ENCODE results near the gene CDC5L.

Gene CDC5L

DNA sequence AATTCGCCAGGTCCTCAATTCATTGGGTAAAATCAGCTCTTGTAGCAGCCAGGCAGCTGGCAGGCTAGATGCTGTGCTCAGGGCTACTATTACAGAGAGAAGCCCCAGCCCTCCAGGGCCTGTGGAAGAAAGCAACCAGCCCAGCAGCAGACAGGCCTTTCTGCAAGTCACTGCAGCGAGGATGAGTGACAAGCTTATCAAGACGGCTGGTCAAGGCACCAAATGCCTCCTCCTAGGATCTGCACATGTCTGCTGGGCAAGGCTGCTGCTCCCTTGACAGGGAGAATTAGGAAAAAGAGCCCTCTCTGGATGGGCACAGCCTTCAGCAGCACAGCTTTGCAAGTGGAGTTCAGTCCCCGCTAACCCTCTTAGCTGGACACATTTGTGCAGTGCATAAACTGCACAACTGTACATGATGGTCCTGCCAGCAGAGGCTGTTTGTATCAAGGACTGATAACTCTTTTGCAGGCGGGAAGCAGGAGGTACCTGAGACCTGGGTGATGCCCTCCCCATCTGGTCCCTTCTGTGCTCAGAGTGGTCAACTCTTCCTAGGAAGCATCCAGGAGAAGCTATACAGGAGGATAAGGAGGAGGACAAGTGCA, 89.9 kb downstream of the CDC5L start:
- DNase-seq: no peak

DNA sequence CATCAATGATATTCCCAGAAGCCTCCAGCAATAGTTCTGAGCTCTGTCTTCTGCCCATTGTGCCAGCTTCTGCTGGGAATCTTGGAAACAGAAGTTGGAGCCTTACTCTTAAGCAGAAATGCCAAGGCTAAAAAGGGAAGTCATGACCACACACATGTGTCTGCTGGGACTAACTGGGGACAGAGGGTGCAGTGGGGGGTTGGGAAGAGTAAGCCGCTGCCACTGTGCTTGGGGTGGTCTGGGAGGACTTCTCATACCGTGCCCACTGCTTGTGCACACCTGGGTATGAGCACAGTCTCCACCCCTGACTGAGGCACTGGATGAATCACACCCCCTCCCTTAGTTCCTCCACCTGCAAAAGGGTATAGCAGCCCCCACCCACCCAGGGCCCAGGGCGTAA, 90.7 kb downstream of the CDC5L start:
- DNase-seq: no peak

DNA sequence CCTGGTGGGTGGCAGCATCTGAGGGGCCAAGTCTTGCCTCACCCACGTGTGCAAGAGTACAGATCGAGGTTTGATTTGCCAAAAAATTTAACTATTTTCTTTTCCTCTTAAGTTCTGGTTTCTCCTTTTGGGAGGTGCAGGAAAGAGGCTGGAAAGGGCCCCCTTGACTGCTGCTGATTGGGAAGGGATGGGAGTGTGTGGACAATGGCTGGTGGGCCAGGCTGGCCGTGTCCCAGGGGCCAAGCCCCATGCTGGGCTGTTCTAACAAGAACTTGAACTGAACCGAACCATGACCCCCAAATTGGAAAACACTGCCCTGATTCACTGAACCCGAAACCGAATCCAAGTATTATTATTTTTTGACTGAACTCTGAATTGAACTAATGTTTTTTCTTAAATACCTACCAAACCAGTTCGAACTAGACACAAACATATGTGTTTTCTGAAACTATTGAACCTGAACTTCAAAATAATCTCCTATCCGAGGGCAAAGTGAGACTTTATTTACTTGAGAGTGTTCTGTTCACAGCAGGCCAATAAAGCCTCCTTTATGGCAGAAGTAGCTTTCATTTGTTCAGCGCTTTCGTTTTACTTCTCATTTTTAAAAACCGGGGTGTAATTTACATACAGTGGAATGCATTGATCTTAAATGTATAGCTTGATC, 91.2 kb downstream of the CDC5L start:
- no peak for DNase-seq

DNA sequence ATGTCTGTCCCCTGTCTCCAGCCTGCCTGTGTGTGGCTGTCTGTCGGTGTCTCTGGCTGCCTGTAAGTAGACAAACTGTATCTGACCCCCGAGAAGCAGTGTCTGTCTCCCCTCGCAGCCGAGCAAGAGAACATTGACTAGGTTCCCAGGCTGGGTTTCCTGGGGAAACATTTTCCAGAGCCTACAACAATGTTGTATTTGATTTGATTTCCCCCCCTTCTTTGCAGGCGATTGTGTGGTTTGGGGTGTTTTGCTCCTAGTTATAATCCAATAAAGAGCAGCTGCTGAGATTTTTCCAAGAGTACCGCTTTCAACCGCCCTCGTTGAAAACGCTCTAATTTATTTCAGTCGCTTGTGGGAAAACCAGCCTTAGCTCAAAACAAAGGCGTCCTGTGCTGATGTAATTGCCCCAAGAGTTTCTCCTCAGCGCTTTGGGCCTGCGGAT, 92.6 kb downstream of the CDC5L start:
- DNase-seq: no peak

DNA sequence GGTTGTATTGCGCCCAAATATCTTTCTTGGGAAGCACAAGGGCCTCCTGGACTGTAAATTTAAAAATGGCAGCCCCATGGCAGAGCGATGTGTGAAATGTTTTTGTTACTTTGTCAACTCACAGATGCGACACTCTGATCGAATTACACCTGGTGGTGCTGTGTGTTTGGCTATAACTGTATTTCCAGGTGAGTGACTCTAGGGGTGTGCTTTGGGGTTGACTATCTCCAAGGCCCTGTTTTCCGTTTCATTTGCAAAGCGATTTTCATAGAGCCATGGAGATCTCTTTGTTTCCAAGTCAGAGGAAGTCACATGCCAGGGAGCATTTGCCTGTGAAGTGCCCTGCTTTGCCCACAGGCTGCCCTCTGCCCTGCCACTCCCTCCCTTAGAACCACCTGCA, 93.5 kb downstream of the CDC5L start:
- DNase-seq: no peak

DNA sequence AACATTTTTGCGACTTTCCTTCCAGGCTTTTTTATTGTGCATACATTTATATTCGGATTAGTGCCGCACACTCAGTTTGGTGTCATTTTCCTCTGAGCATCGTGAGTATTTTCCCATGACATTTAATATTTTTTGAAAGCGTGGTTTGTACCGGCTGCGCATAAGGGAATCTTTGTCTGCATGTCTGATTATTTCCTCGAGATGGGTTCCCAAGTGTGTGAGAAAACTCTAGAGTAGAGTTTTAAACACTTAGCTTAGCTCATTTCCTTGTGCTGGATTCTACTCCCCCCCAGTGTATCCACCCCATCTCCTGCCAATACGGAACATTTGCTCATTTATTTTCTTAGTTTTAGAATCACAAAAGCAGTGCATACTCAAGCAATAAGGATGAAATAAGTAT, 94.3 kb downstream of the CDC5L start:
- no peak for DNase-seq

DNA sequence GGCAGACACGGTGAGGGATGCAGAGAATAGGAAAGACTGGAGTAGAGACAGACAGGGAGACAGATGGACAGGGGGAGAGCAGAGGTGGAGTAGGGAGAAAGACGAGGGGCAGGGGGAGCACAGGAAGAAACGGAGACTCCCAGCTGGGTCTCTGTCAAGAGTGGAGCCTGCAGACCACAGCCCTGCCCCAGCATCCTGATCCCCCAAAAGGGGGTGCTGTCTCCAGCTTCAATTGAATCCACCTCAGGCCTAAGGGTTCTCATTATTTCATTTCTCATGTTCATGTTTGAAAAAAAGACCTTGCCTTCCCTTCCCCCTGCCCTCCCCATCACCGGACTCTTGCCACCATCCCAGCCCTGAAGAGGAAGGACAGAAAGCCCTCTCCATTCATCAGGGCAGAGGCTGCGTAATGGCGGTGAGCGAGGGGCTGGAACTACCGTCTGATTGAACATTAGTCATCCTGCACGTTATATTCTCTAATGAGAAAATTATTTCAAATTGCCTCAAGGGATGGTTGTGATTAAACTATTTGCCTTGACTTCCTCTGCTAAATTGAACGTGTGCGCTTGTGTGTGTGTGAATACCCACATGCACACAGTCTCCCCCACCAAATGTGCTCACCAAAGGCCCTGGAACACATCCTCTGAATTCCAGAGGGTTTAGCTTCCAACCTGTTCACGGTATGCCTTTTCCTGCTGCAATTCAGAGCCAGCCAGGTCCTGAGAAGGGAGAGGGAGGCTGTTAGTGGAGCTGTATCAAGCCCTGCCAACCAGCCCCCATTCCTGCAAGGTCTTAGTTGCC, 98.3 kb downstream of the CDC5L start:
- DNase-seq: no peak

DNA sequence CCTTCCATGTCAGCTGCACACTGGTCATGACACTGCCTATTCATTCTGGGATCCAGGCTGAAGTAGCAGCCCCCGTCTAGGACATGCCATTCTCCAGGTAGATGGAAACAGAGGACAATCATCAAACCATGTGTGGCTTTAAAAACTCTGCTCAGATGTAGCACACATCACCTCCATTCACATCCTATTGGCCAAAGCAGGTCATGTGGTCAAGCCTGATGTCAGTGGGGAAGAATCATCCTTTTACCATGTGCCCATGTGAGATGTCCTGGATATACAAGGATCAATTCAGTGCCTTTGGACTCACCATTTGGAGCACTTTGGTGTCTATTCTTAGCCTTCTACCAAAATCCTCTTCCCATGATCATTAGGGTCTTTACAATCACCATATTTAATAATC, 99.5 kb downstream of the CDC5L start:
- no peak for DNase-seq

DNA sequence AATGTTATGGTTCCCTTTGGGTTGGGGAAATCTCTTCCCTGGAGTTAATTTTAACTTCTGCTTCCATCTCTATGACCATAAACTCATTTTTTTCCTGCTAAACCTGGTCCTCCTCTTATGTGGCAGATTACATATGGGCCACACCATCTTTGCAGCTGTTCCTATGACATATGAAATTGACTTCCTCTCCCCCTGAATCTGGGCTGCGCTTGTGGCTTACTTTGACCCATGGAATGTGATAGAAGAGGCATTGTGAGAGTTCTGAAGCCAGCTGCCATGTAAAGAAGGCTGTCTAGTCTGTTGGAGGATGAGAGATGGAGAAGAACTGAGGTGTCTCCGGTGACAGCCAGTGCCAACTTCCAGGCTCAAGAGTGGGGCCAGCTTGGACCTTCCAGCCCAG, 100.1 kb downstream of the CDC5L start:
- no peak for DNase-seq

DNA sequence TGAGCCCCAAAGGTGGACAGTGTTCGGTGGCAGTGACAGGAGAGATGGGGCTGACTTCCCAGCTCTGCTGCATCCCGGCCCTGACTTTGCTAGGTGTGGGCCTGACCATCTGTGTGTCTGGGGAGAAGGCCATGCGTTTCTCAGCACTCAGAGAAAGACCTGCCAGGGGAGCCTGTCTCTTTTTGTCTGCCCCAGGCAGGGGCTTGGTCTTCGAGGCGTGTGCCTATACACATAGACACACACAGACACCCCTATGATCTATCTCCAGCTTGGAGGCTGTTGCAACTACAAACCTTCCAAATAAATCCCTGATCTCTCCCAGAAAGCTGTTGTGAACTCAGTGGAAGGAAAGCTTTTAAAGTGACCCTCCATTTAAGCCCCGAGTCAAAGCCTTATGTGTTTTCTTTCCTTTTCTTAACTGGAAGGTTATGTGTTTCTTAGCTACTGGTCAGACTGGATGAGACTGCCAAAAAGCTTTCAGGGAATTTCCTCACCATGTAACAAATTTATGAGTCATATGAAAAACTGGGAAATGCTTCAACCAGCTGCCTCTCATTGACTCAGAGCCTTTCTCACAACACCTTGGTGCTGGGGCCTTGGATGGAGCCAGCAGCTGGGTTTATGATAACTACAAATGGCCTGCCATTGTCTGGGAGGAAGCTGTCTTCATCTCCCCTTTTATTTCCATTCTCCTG, 102.6 kb downstream of the CDC5L start:
- no peak for DNase-seq

DNA sequence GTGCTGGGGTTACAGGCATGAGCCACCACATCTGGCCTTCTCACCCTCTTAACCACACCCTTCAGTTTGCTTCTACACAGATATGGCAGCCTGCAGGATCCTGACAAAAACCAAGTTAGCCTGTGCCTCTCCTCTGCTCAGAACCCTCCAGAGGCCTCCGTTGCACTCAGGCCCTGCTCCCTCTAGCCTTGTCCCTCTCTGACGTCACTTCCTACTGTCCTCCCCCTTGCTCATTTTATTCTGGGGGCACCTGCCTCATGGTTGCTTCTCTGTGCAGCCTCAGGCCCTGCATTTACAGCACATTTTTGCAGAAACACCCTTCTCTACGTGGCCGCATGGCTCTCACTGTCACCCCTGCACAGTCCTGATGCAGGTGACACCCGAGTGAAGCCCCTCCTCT, 105.6 kb downstream of the CDC5L start:
- DNase-seq: no peak

DNA sequence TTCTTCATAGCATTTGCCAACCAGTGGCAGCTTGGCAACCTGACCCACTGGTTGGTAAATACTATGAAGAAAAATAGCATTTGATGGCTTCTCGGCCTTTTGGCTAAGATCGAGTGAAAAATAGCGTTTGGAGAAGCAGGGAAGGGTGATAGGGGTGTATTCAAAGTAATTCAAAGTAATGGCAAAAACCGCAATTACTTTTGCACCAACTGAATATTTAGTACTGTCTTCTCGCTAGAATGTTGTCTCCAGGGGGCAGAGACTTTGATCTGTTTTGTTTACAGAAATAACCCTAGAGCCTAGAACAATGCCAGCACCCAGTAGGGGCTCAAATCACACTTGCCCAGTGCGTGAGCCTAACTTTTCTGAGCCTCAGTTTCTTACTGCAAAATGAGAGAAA, 106.1 kb downstream of the CDC5L start:
- no peak for DNase-seq

DNA sequence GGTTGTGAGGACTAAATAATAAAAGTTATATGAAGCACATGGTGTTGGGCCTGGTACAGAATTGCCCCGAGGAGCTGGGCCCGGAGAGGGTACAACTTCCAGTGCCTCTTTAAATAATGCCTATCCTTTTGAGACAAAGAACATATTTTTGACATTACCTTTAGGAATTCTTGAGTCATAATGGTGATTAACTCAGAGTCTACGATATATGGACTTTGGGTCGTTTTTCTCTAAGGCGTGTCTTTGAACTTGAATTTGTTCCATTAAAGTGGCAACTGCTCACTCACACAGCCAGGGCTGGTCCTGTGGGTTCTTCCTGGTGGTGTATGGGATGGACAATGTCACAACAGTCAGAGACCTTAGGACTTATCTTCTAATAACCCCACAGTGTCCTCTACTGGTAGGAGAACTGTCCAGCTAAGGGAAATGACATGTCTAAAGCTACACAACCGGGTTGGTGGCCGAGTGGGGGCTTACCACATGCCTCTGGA, 106.5 kb downstream of the CDC5L start:
- no peak for DNase-seq

DNA sequence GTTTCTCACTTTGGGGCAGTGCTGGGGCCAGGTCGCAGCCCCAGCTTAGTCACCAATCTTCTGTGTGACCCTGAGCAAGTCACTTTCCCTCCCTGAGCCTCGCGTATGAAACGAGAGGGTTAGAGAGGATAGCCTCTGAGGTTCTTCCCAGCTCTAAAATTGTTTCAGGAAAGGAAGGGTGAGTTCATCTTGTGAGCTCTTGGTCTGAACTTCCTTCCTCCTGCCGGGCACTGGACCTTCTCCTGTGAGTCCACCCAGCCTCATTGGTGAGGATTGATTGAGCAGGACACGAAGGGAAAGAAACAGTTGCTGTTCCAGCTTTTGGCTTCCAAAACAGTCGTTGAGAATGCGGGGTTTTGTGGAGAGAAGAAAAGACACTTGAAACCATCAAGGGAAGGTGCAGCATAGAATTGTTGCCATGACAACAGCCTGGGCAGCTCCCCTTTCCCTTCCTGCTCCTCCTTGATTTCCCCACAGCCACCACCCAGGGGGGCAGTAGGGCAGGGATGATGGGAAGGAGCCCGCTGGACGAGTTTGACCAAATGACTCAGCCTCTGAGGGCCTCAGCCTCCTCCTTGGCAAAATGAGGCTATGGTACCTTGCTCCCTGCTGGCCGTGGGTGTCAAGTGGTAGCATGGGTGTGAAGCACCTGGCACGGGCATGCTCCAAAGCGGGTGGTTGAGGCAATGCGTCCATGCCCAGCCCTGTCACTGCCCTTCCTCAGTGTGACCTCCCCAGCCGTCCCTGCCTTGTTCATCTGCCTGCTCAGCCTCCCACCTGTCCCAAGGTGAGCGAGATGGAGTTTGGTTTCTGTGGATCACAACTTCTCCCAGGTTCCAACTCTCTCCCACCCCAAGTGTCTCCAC, 107.8 kb downstream of the CDC5L start:
- DNase-seq: no peak

DNA sequence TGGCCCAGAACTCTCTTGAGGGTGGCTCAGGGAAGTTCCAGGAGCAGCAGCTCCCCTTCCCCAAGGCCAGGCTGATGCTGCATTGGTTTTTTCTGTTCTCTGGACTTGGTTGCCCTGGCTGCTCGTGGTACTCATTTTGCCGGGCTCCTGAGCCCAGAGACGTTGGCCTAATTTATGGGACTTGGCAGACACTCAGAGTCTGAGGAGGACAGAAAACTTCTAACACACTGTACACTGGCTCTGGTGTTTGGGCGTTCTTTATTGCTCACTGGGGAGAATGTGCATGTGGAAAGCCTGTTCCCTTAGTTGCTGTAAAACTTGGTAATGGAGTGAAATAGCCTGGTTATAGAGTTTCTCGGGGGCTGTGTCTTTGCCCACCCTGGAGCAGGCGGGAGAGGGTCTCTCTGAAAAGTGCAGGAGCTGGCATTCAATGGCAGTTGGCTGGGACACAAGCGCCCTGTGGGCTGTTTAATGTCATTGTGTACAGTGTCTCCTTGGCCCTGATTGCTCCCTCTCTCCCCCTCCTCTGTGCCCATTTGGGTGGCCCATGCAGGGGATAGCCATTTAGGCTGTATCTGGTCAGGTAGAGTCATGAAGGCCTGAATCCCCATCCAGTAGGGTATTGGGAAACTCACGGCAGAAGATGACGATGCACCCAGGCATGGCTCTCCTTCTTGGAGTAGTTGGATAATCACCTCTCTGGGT, 109.3 kb downstream of the CDC5L start:
- no peak for DNase-seq

DNA sequence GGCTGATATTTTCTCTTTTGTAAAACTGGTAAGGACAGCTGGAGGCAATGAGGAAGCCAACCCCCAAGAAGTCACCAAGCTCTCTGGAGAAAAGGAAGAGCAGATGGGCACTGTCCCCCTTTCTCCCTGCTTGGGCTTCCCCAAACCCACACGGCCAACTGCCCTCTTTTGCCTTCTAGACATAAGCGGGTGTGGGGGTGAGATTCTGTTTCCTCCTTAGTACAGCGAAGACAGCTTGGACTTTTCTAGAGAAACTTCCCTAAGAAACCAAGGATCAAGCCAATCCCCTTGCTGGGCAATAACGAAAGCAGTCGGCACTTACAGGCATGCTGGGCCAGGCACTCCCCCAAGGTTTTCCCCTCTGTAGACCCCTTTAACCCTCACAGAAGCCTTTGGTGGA, 110.3 kb downstream of the CDC5L start:
- no peak for DNase-seq

DNA sequence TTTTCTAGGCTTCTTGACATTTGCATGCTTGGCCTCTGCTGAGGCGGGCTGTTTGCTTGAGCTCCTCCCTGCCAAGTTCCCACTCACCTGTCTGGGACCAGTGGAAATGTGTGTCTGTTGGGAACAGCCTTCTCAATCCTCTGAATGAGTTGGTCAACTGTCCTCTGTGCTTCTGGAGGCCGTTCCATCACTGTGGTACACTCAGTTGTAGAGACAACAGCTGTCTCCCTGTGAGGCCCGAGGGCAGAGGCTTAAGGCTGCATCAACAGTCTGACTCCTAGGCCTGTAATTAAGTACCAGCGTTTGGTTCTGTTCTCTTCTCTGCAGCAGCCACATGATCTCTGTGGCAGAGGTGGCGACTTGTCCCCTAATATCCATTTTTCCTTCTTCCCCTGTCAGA, 110.9 kb downstream of the CDC5L start:
- DNase-seq: no peak

DNA sequence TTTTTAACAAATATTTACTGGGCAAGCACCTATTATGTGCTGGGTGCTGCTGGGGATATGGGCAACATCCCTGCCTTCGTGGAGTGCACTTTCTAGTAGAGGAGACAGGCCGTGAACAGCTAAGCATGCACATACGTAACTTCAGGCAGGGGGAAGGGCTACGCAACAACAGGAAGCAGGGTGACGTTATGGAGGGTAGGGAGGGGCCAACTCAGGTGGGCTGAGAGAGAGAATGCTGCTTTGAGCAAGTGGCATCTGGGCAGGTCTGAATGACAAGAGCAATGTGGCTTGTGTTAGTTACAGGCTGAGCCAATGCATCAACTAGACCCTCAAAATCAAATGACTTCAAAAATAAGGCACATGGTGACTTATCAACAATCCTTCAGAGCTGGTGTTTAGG, 112.1 kb downstream of the CDC5L start:
- no peak for DNase-seq

Data from COR-L47 (cell line).